Activated T-helper 17 cell treated with anti-CD3 and anti-CD28 coated beads, Interleukin-2, amount 50 U/mL, for 72 hours (primary cell): ENCODE measurements around the gene ITPR1. TPM values are rescaled to one million over a fixed set of nuclear protein-coding genes. Genes with fewer than 3 reads are reported as not detected.

Experiments used
- ATAC-seq: fragments of 150-1000 bp; cut with Tn5 transposase; replicated peaks from 2 replicates; pipeline ENCODE4 v1.10.0; 2021; ENCODE audit warnings: mild to moderate bottlenecking, moderate library complexity
- H3K27ac Mint-ChIP-seq: one replicate; pipeline ENCODE4 v1.8.0; 2022; ENCODE audit warnings: mixed read lengths
- H3K27me3 Mint-ChIP-seq: one replicate; pipeline ENCODE4 v1.8.0; 2022; ENCODE audit warnings: mixed read lengths
- H3K36me3 Mint-ChIP-seq: one replicate; pipeline ENCODE4 v1.8.0; 2022; ENCODE audit warnings: low read depth, mild to moderate bottlenecking, mixed read lengths
- H3K4me1 Mint-ChIP-seq: one replicate; pipeline ENCODE4 v1.8.0; 2022; ENCODE audit warnings: mixed read lengths
- H3K4me3 Mint-ChIP-seq: one replicate; pipeline ENCODE4 v1.8.0; 2022; ENCODE audit warnings: mild to moderate bottlenecking, mixed read lengths
- H3K9me3 Mint-ChIP-seq: one replicate; pipeline ENCODE4 v1.8.0; 2022; ENCODE audit warnings: mixed read lengths
- total RNA-seq, 2 donors: library from RNA; stranded (reverse); gene quantifications; one replicate each; pipeline ENCODE4 v1.2.3, GENCODE V29; 2022

ITPR1 gene
- total RNA-seq, 2 donors from 2014 or later: 78.5 to 84.6 TPM

- no peak overlapping the region for H3K27ac Mint-ChIP-seq
- H3K4me3 Mint-ChIP-seq: no peak overlapping the region
- H3K27me3 Mint-ChIP-seq: no peaks in the 10 kb centered on the region
- peaks cover 6% of the 10 kb centered on the region for H3K36me3 Mint-ChIP-seq
- no peaks in the 10 kb centered on the region for H3K9me3 Mint-ChIP-seq
- no peak for ATAC-seq
- H3K4me1 Mint-ChIP-seq: peaks cover 4% of the 10 kb centered on the region
Measured at GRCh38 chr3:4548780-4549179, 55.6 kb downstream of the ITPR1 start.

GRCh38 chr3:4549896-4550295 lies 56.7 kb downstream of the ITPR1 start:
- Mint-ChIP-seq H3K27me3 (no peaks in the 10 kb centered on the region), H3K36me3 (peaks cover 6% of the 10 kb centered on the region), H3K4me1 (peaks cover 4% of the 10 kb centered on the region), H3K9me3 (no peaks in the 10 kb centered on the region), H3K4me3 (no peak overlapping the region), H3K27ac (no peak overlapping the region)
- no peak for ATAC-seq

GRCh38 chr3:4551051-4551711 lies 58.0 kb downstream of the ITPR1 start:
- no peak overlapping the region for H3K4me3 Mint-ChIP-seq
- no peak for ATAC-seq

GRCh38 chr3:4551794-4552442 lies 58.8 kb downstream of the ITPR1 start:
- Mint-ChIP-seq H3K27ac (no peak overlapping the region), H3K36me3 (peaks cover 15% of the 10 kb centered on the region), H3K4me3 (no peak overlapping the region), H3K4me1 (peaks cover 4% of the 10 kb centered on the region), H3K27me3 (no peaks in the 10 kb centered on the region), H3K9me3 (peaks cover 4% of the 10 kb centered on the region)
- no peak for ATAC-seq

More at GRCh38 chr3:4551051-4551711, 58.0 kb downstream of the ITPR1 start:
- Mint-ChIP-seq H3K4me1 (peaks cover 4% of the 10 kb centered on the region), H3K36me3 (peaks cover 7% of the 10 kb centered on the region), H3K9me3 (no peaks in the 10 kb centered on the region), H3K27ac (no peak overlapping the region), H3K27me3 (no peaks in the 10 kb centered on the region)

GRCh38 chr3:4552811-4553210 lies 59.7 kb downstream of the ITPR1 start:
- Mint-ChIP-seq H3K36me3 (peaks cover 15% of the 10 kb centered on the region), H3K27me3 (no peaks in the 10 kb centered on the region), H3K4me1 (peaks cover 4% of the 10 kb centered on the region), H3K9me3 (peaks cover 4% of the 10 kb centered on the region), H3K27ac (no peak overlapping the region), H3K4me3 (no peak overlapping the region)
- ATAC-seq: no peak

- Mint-ChIP-seq H3K9me3 (no peaks in the 10 kb centered on the region), H3K4me1 (peaks cover 2% of the 10 kb centered on the region), H3K27ac (no peak overlapping the region), H3K36me3 (peaks cover 3% of the 10 kb centered on the region), H3K4me3 (no peak overlapping the region), H3K27me3 (no peaks in the 10 kb centered on the region)
- no peak for ATAC-seq
Measured at GRCh38 chr3:4561661-4562060, 68.5 kb downstream of the ITPR1 start.

GRCh38 chr3:4562595-4562994 lies 69.4 kb downstream of the ITPR1 start:
- Mint-ChIP-seq H3K4me1 (peaks cover 10% of the 10 kb centered on the region), H3K4me3 (no peak overlapping the region), H3K9me3 (no peaks in the 10 kb centered on the region), H3K27ac (no peak overlapping the region), H3K27me3 (no peaks in the 10 kb centered on the region), H3K36me3 (no peaks in the 10 kb centered on the region)
- no peak for ATAC-seq

GRCh38 chr3:4564270-4564669 lies 71.1 kb downstream of the ITPR1 start:
- Mint-ChIP-seq H3K4me3 (no peak overlapping the region), H3K9me3 (no peaks in the 10 kb centered on the region), H3K27me3 (no peaks in the 10 kb centered on the region), H3K36me3 (no peaks in the 10 kb centered on the region), H3K27ac (no peak overlapping the region), H3K4me1 (peaks cover 10% of the 10 kb centered on the region)
- ATAC-seq: no peak

GRCh38 chr3:4564928-4565586 lies 71.9 kb downstream of the ITPR1 start:
- no peaks in the 10 kb centered on the region for H3K9me3 Mint-ChIP-seq
- peaks cover 10% of the 10 kb centered on the region for H3K4me1 Mint-ChIP-seq
- no peaks in the 10 kb centered on the region for H3K27me3 Mint-ChIP-seq
- H3K4me3 Mint-ChIP-seq: no peak overlapping the region
- H3K36me3 Mint-ChIP-seq: no peaks in the 10 kb centered on the region
- ATAC-seq: no peak
- H3K27ac Mint-ChIP-seq: no peak overlapping the region

- H3K27me3 Mint-ChIP-seq: no peaks in the 10 kb centered on the region
- no peak overlapping the region for H3K27ac Mint-ChIP-seq
- H3K9me3 Mint-ChIP-seq: no peaks in the 10 kb centered on the region
- peaks cover 10% of the 10 kb centered on the region for H3K4me1 Mint-ChIP-seq
- H3K4me3 Mint-ChIP-seq: no peak overlapping the region
- H3K36me3 Mint-ChIP-seq: no peaks in the 10 kb centered on the region
- ATAC-seq: no peak
Measured at GRCh38 chr3:4565809-4566501, 72.8 kb downstream of the ITPR1 start.

- H3K4me3 Mint-ChIP-seq: no peak overlapping the region
- peaks cover 16% of the 10 kb centered on the region for H3K4me1 Mint-ChIP-seq
- ATAC-seq: no peak
- H3K27me3 Mint-ChIP-seq: no peaks in the 10 kb centered on the region
- H3K36me3 Mint-ChIP-seq: no peaks in the 10 kb centered on the region
- no peaks in the 10 kb centered on the region for H3K9me3 Mint-ChIP-seq
- no peak overlapping the region for H3K27ac Mint-ChIP-seq
Measured at GRCh38 chr3:4568841-4569240, 75.7 kb downstream of the ITPR1 start.

- Mint-ChIP-seq H3K9me3 (no peaks in the 10 kb centered on the region), H3K27me3 (no peaks in the 10 kb centered on the region), H3K36me3 (no peaks in the 10 kb centered on the region), H3K4me1 (peaks cover 16% of the 10 kb centered on the region), H3K4me3 (no peak overlapping the region), H3K27ac (no peak overlapping the region)
- ATAC-seq: peak; percentile 42
Measured at GRCh38 chr3:4570840-4571621, 77.9 kb downstream of the ITPR1 start.

GRCh38 chr3:4571690-4572334 lies 78.7 kb downstream of the ITPR1 start:
- H3K9me3 Mint-ChIP-seq: no peaks in the 10 kb centered on the region
- peaks cover 15% of the 10 kb centered on the region for H3K4me1 Mint-ChIP-seq
- peak; percentile 38 for ATAC-seq
- H3K36me3 Mint-ChIP-seq: no peaks in the 10 kb centered on the region
- no peak overlapping the region for H3K27ac Mint-ChIP-seq
- no peaks in the 10 kb centered on the region for H3K27me3 Mint-ChIP-seq
- H3K4me3 Mint-ChIP-seq: no peak overlapping the region

GRCh38 chr3:4573153-4573552 lies 80.0 kb downstream of the ITPR1 start:
- ATAC-seq: no peak
- H3K9me3 Mint-ChIP-seq: no peaks in the 10 kb centered on the region
- no peak overlapping the region for H3K4me3 Mint-ChIP-seq
- H3K4me1 Mint-ChIP-seq: peaks cover 9% of the 10 kb centered on the region
- H3K36me3 Mint-ChIP-seq: no peaks in the 10 kb centered on the region
- no peaks in the 10 kb centered on the region for H3K27me3 Mint-ChIP-seq
- no peak overlapping the region for H3K27ac Mint-ChIP-seq
